Activated naive CD8-positive, alpha-beta T cell treated with anti-CD3 and anti-CD28 coated beads, Interleukin-2, amount 50 U/mL, for 16 hours (primary cell): Measurements from ENCODE around the gene F9.

Experiments
- DNase-seq: peaks from one replicate; pipeline ENCODE4 v3.0.0-alpha.2; 2020; ENCODE audit warnings: low read depth, low spot score

The F9 gene

DNA sequence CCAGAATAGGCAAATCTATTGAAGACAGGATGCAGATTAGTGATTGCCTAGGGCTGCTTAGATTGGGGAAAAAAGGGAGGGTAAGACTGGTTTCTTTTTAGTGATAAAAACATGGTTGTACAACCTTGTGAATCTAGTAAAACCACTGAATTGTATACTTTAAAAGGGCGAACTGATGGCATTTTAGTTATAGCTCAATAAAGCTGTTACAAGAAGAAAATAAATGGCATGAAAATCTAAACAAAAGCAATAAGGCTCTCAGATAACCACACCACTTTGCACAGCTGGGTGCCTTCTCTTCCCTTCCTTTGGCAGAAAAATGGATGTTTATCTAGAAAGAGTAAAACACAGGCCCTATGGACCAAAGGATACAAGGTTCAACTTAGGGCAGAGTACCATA lies 69.6 kb downstream of the F9 start:
- DNase-seq, result no peak
